ENCODE results near the gene JMJD4.

GRCh38 chr1:227747382-227747781 is 12.3 kb upstream of the JMJD4 start:
- TF ChIP-seq EZH2 (IDR thresholded peaks at IDR 0.05) (no peak), POLR2AphosphoS5 (IDR thresholded peaks at IDR 0.05; ENCODE audit: borderline replicate concordance, low read depth, low read length) (no peak), FOXP2 (optimal IDR thresholded peaks at IDR 0.05; ENCODE audit: control extremely low read depth, extremely low read length, insufficient read depth) (no peak)

Measured in SK-N-MC (cell line).